Naive thymus-derived CD4-positive, alpha-beta T cell (primary cell): ENCODE data around the gene SCGB3A1. TPM values are rescaled to one million over a fixed set of nuclear protein-coding genes. Genes with fewer than 3 reads are reported as not detected.

ENCODE experiments used
- ATAC-seq: fragments of 150-1000 bp; cut with Tn5 transposase; 2 replicates; pipeline ENCODE4 v1.10.0; 2021; ENCODE audit warnings: mild to moderate bottlenecking, moderate library complexity
- CTCF ChIA-PET: fragments of 350-600 bp; sonication (Branson Sonifier 250); formaldehyde crosslinking; loops from one replicate; lab custom pipeline; 2021; ENCODE audit warnings: antibody characterized with exemption; lab: Charles Lee
- POLR2A ChIA-PET: fragments of 350-600 bp; sonication (Branson Sonifier 250); formaldehyde crosslinking; loops from one replicate; lab custom pipeline; 2021; ENCODE audit warnings: antibody characterized with exemption, inconsistent platforms; lab: Charles Lee
- DNase-seq, 9 donors: peaks; one replicate each; pipeline versions ENCODE4 v3.0.0 to v3.0.0-alpha.2; 2020 to 2022; ENCODE audit warnings: mixed read lengths in 1 of 9
- H3K27ac ChIP-seq: one replicate; pipeline ENCODE4 v1.7.0; 2013; ENCODE audit warnings: mild to moderate bottlenecking, low read depth, low read length, moderate library complexity
- H3K27me3 ChIP-seq, 2 donors: one replicate each; pipeline ENCODE4 v1.7.0; 2013; ENCODE audit warnings: low read length in 2 of 2, mild to moderate bottlenecking in 2 of 2, moderate library complexity in 2 of 2; ENCODE audit not compliant: control insufficient read depth in 2 of 2, insufficient read depth in 2 of 2
- H3K36me3 ChIP-seq, 3 experiments: 1 replicate in 2 of 3; 2 replicates in 1 of 3; pipeline ENCODE4 v1.7.0; 2013; ENCODE audit warnings: low read length in 3 of 3, mild to moderate bottlenecking in 3 of 3, moderate library complexity in 1 of 3; ENCODE audit not compliant: insufficient read depth in 3 of 3, control insufficient read depth in 2 of 3
- H3K4me1 ChIP-seq, 2 donors: one replicate each; pipeline ENCODE4 v1.7.0; 2013; ENCODE audit warnings: low read length in 2 of 2, mild to moderate bottlenecking in 2 of 2, moderate library complexity in 1 of 2; ENCODE audit not compliant: control insufficient read depth in 2 of 2, insufficient read depth in 2 of 2
- H3K4me3 ChIP-seq: 2 replicates; pipeline ENCODE4 v1.7.0; 2013; ENCODE audit warnings: mild to moderate bottlenecking, low read length
- H3K9me3 ChIP-seq, 3 experiments: 1 replicate in 2 of 3; 2 replicates in 1 of 3; pipeline ENCODE4 v1.7.0; 2013; ENCODE audit warnings: low read length in 3 of 3; ENCODE audit not compliant: control insufficient read depth in 2 of 3
- H3K27ac Mint-ChIP-seq, 9 donors: one replicate each; pipeline ENCODE4 v1.8.0; 2020 to 2022; ENCODE audit warnings: mixed read lengths in 9 of 9, mild to moderate bottlenecking in 8 of 9, moderate library complexity in 5 of 9, inconsistent platforms in 2 of 9
- H3K27me3 Mint-ChIP-seq, 5 donors: one replicate each; pipeline ENCODE4 v1.8.0; 2021 to 2022; ENCODE audit warnings: mixed read lengths in 5 of 5, mild to moderate bottlenecking in 1 of 5
- H3K36me3 Mint-ChIP-seq, 5 donors: one replicate each; pipeline ENCODE4 v1.8.0; 2020 to 2022; ENCODE audit warnings: mixed read lengths in 5 of 5, mild to moderate bottlenecking in 3 of 5, inconsistent platforms in 1 of 5
- H3K4me1 Mint-ChIP-seq, 7 donors: one replicate each; pipeline ENCODE4 v1.8.0; 2020 to 2022; ENCODE audit warnings: mixed read lengths in 7 of 7, mild to moderate bottlenecking in 3 of 7, inconsistent platforms in 1 of 7
- H3K4me3 Mint-ChIP-seq, 10 donors: one replicate each; pipeline ENCODE4 v1.8.0; 2020 to 2022; ENCODE audit warnings: mild to moderate bottlenecking in 10 of 10, mixed read lengths in 10 of 10, moderate library complexity in 6 of 10, inconsistent platforms in 2 of 10
- H3K9me3 Mint-ChIP-seq, 11 donors: one replicate each; pipeline ENCODE4 v1.8.0; 2020 to 2022; ENCODE audit warnings: mixed read lengths in 11 of 11, mild to moderate bottlenecking in 4 of 11, inconsistent platforms in 1 of 11, moderate library complexity in 1 of 11
- intact Hi-C, 2 donors: fragments of 100-400 bp; cut with micrococcal nuclease; formaldehyde crosslinking; loops; one replicate each; pipeline ENCODE4 v1.15.1; 2023
- polyA plus RNA-seq, 2 donors: library from polyadenylated mRNA; unstranded; fragments of 300-500 nt; fragmentation: Illumina TruSeq; gene quantifications; one replicate each; pipeline ENCODE4 v1.2.3, GENCODE V29; 2021
- total RNA-seq, 6 experiments: library from RNA in 5 of 6; stranded (reverse) in 5 of 6; gene quantifications; 1 replicate in 5 of 6; 2 replicates in 1 of 6; pipeline ENCODE4 v1.2.3 and lab custom pipeline; 2021 to 2026

The SCGB3A1 gene
- total and polyA plus RNA-seq, 7 experiments from 2014 or later = 24.3 TPM; not detected in 6

GRCh38 chr5:180568914-180569313, 22.4 kb downstream of the SCGB3A1 start:
- ATAC-seq (no peak), DNase-seq (no peak)
- Histone ChIP-seq H3K4me3 (no peak overlapping the region), H3K4me1 (no peaks in the 10 kb centered on the region), H3K27ac (no peak overlapping the region), H3K27me3 (no peaks in the 10 kb centered on the region), H3K9me3 (no peaks in the 10 kb centered on the region), H3K36me3 (peaks cover 11 to 56% (median 21%) of the 10 kb centered on the region in 3 experiments)
- peak overlapping the region in 1 of 10 donors; percentile 66 for H3K4me3 Mint-ChIP-seq
- no peaks in the 10 kb centered on the region for H3K9me3 Mint-ChIP-seq
- peaks cover 0 to 73% (median 43%) of the 10 kb centered on the region in 5 donors for H3K36me3 Mint-ChIP-seq
- H3K4me1 Mint-ChIP-seq = peaks cover 2 to 19% (median 3%) of the 10 kb centered on the region in 7 donors
- ChIA-PET CTCF (no interaction called here), POLR2A (interaction anchor here (0.6 kb wide), 1 partner anchor 114 kb away, joined by 5 read pairs; no protein-coding TSS in a partner anchor)
- intact Hi-C loops = no loop called here
- no peaks in the 10 kb centered on the region for H3K27me3 Mint-ChIP-seq
- peak overlapping the region in 3 of 9 donors; percentile 8 to 51 (median 33) for H3K27ac Mint-ChIP-seq

GRCh38 chr5:180563994-180564393, 27.3 kb downstream of the SCGB3A1 start:
- Histone ChIP-seq H3K27me3 (no peaks in the 10 kb centered on the region), H3K4me1 (no peaks in the 10 kb centered on the region), H3K4me3 (no peak overlapping the region), H3K36me3 (peaks cover 11 to 22% (median 21%) of the 10 kb centered on the region in 3 experiments), H3K27ac (no peak overlapping the region), H3K9me3 (no peaks in the 10 kb centered on the region)
- Mint-ChIP-seq H3K4me1 (peaks cover 7 to 36% (median 27%) of the 10 kb centered on the region in 7 donors), H3K27ac (peak overlapping the region in 3 of 9 donors; percentile 19 to 86 (median 28)), H3K9me3 (no peaks in the 10 kb centered on the region), H3K36me3 (peaks cover 0 to 73% (median 44%) of the 10 kb centered on the region in 5 donors), H3K4me3 (peak overlapping the region in 2 of 10 donors; percentile 9 to 59), H3K27me3 (no peaks in the 10 kb centered on the region)
- DNase-seq = no peak
- intact Hi-C loops = no loop called here
- ChIA-PET CTCF (no interaction called here), POLR2A (no interaction called here)
- no peak for ATAC-seq

GRCh38 chr5:180558232-180558631, 33.1 kb downstream of the SCGB3A1 start:
- ATAC-seq = no peak
- no peaks in the 10 kb centered on the region for H3K27me3 ChIP-seq
- Mint-ChIP-seq H3K27me3 (no peaks in the 10 kb centered on the region), H3K4me1 (peaks cover 14 to 53% (median 37%) of the 10 kb centered on the region in 7 donors), H3K27ac (no peak overlapping the region), H3K36me3 (peaks cover 9 to 65% (median 42%) of the 10 kb centered on the region in 5 donors), H3K9me3 (no peaks in the 10 kb centered on the region), H3K4me3 (no peak overlapping the region)
- H3K4me1 ChIP-seq = no peaks in the 10 kb centered on the region
- no peak overlapping the region for H3K4me3 ChIP-seq
- intact Hi-C loops = no loop called here
- ChIA-PET POLR2A (no interaction called here), CTCF (no interaction called here)
- H3K36me3 ChIP-seq = peaks cover 0 to 22% (median 0%) of the 10 kb centered on the region in 3 experiments
- H3K27ac ChIP-seq = no peak overlapping the region
- no peaks in the 10 kb centered on the region for H3K9me3 ChIP-seq
- no peak for DNase-seq

- no peak overlapping the region for H3K27ac ChIP-seq
- Mint-ChIP-seq H3K4me3 (no peak overlapping the region), H3K27ac (no peak overlapping the region), H3K4me1 (peaks cover 14 to 53% (median 34%) of the 10 kb centered on the region in 7 donors), H3K27me3 (no peaks in the 10 kb centered on the region), H3K9me3 (no peaks in the 10 kb centered on the region), H3K36me3 (peaks cover 9 to 71% (median 43%) of the 10 kb centered on the region in 5 donors)
- CTCF ChIA-PET = no interaction called here
- intact Hi-C loops = no loop called here
- POLR2A ChIA-PET = no interaction called here
- H3K4me1 ChIP-seq = no peaks in the 10 kb centered on the region
- H3K27me3 ChIP-seq = no peaks in the 10 kb centered on the region
- H3K36me3 ChIP-seq = peaks cover 0 to 23% (median 0%) of the 10 kb centered on the region in 3 experiments
- ATAC-seq = no peak
- H3K9me3 ChIP-seq = no peaks in the 10 kb centered on the region
- no peak for DNase-seq
- no peak overlapping the region for H3K4me3 ChIP-seq
These were observed 34.0 kb downstream of the SCGB3A1 start for GRCh38 chr5:180557217-180557809.

GRCh38 chr5:180555168-180555921, 36.0 kb downstream of the SCGB3A1 start:
- no peaks in the 10 kb centered on the region for H3K9me3 Mint-ChIP-seq
- CTCF ChIA-PET = no interaction called here
- Histone ChIP-seq H3K36me3 (peaks cover 0 to 34% (median 5%) of the 10 kb centered on the region in 3 experiments), H3K27me3 (no peaks in the 10 kb centered on the region), H3K4me1 (no peaks in the 10 kb centered on the region), H3K27ac (no peak overlapping the region), H3K9me3 (no peaks in the 10 kb centered on the region), H3K4me3 (no peak overlapping the region)
- POLR2A ChIA-PET = no interaction called here
- no peaks in the 10 kb centered on the region for H3K27me3 Mint-ChIP-seq
- H3K4me3 Mint-ChIP-seq = no peak overlapping the region
- no peak for DNase-seq
- peaks cover 6 to 41% (median 17%) of the 10 kb centered on the region in 7 donors for H3K4me1 Mint-ChIP-seq
- intact Hi-C loops = no loop called here
- peaks cover 9 to 63% (median 30%) of the 10 kb centered on the region in 5 donors for H3K36me3 Mint-ChIP-seq
- H3K27ac Mint-ChIP-seq = peak overlapping the region in 1 of 9 donors; percentile 64
- no peak for ATAC-seq

GRCh38 chr5:180553530-180553929, 37.8 kb downstream of the SCGB3A1 start:
- Histone ChIP-seq H3K9me3 (no peaks in the 10 kb centered on the region), H3K27ac (no peak overlapping the region), H3K27me3 (no peaks in the 10 kb centered on the region), H3K4me1 (no peaks in the 10 kb centered on the region), H3K36me3 (peaks cover 0 to 40% (median 5%) of the 10 kb centered on the region in 3 experiments), H3K4me3 (no peak overlapping the region)
- DNase-seq = no peak
- ChIA-PET CTCF (no interaction called here), POLR2A (no interaction called here)
- Mint-ChIP-seq H3K4me1 (peaks cover 5 to 29% (median 10%) of the 10 kb centered on the region in 7 donors), H3K4me3 (no peak overlapping the region), H3K36me3 (peaks cover 9 to 54% (median 34%) of the 10 kb centered on the region in 5 donors), H3K9me3 (no peaks in the 10 kb centered on the region), H3K27ac (peak overlapping the region in 1 of 9 donors; percentile 45), H3K27me3 (no peaks in the 10 kb centered on the region)
- intact Hi-C loops = no loop called here
- no peak for ATAC-seq
